PFSK-1 (cell line): ENCODE measurements around the gene POM121L2.

Source experiments
- FOXP2 ChIP-seq: optimal IDR thresholded peaks from 2 replicates; pipeline ENCODE3; 2011; ENCODE audit warnings: borderline replicate concordance, control low read depth, inconsistent platforms; ENCODE audit not compliant: insufficient read depth; ENCODE audit errors: extremely low read length, extremely low read depth
- POLR2AphosphoS5 ChIP-seq: IDR thresholded peaks from 2 replicates; pipeline ENCODE4 v1.6.1; 2012; ENCODE audit warnings: low read depth, mild to moderate bottlenecking, control low read depth, low read length, moderate library complexity
- REST ChIP-seq, 2 experiments: IDR thresholded peaks; 2 replicates each; pipeline versions ENCODE4 v1.6.1 to v1.8.0; 2011 to 2012; ENCODE audit warnings: low read depth in 2 of 2, low read length in 2 of 2, control low read depth in 1 of 2, inconsistent platforms in 1 of 2, mild to moderate bottlenecking in 1 of 2, moderate library complexity in 1 of 2; ENCODE audit not compliant: insufficient read depth in 1 of 2
- SIN3A ChIP-seq: IDR thresholded peaks from 2 replicates; pipeline ENCODE4 v1.6.1; 2012; ENCODE audit warnings: mild to moderate bottlenecking, low read length, moderate library complexity, borderline replicate concordance; ENCODE audit not compliant: insufficient read depth
- TAF1 ChIP-seq: IDR thresholded peaks from 2 replicates; pipeline ENCODE4 v1.6.1; 2012; ENCODE audit warnings: low read length, control low read depth, borderline replicate concordance; ENCODE audit not compliant: insufficient read depth

GRCh38 chr6:27318973-27319372 lies 6.9 kb upstream of the POM121L2 start:
- TF ChIP-seq POLR2AphosphoS5 (no peak), FOXP2 (no peak), TAF1 (no peak), REST (IDR thresholded peaks at IDR 0.05; ENCODE audit: insufficient read depth in 1 of 2, low read depth in 2 of 2, low read length in 2 of 2) (no peak), SIN3A (no peak)
